SU-DHL-6 (cell line): ENCODE data around the gene ZNF654.

ENCODE experiments used
- CTCF ChIP-seq: fragments of 200-600 bp; sonication (generic); IDR thresholded peaks from one replicate; pipeline ENCODE4 v1.5.1; 2017; ENCODE audit warnings: antibody characterized with exemption, mild to moderate bottlenecking, low read length, moderate library complexity; ENCODE audit not compliant: insufficient read depth, poor library complexity, severe bottlenecking
- EZH2phosphoT487 ChIP-seq: fragments of 200-600 bp; sonication (generic), shearing (Covaris generic); conservative IDR thresholded peaks from 2 replicates; pipeline ENCODE4 v1.6.1; 2018; ENCODE audit warnings: mild to moderate bottlenecking, antibody characterized with exemption, low read length, moderate library complexity, mixed read lengths

GRCh38 chr3:88189361-88189810, 130.3 kb downstream of the ZNF654 start:
- no peak for TF ChIP-seq CTCF
- no peak for TF ChIP-seq EZH2phosphoT487
